GM19372 (cell line): Measurements from ENCODE around the gene PDXK.

Experiments
- ATAC-seq: cut with Tn5 transposase; IDR thresholded peaks from one replicate; pipeline ENCODE4 v1.9.1; 2021; ENCODE audit warnings: mild to moderate bottlenecking, low read depth, moderate library complexity; ENCODE audit not compliant: unreplicated experiment

Gene PDXK

DNA sequence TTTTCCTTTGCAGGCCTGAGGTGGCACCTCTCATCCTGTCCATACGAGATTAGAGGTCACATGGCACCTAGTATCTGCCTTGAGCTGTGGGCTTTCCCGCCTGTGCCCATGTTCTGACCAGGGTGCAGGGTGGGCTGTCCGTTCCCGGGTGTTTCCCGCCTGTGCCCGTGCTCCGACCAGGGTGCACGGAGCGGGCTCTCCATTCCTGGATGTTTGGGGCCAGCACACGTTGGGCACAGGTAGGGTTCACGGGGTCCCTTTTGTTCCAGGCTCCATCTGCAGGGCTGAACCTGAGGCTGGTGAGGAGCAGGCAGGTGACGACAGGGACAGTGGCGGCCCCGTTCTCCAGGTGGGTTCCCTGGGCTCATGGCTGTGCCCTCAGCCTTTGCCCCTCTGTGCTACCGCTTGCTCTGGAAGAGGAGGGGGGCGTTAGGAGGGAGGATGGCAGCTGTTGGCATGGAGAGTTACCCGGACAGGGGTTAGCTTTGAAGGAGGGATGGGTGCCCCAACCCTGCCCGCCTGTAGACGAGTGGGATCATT, 80.4 kb downstream of the PDXK start:
- ATAC-seq, result no peak

DNA sequence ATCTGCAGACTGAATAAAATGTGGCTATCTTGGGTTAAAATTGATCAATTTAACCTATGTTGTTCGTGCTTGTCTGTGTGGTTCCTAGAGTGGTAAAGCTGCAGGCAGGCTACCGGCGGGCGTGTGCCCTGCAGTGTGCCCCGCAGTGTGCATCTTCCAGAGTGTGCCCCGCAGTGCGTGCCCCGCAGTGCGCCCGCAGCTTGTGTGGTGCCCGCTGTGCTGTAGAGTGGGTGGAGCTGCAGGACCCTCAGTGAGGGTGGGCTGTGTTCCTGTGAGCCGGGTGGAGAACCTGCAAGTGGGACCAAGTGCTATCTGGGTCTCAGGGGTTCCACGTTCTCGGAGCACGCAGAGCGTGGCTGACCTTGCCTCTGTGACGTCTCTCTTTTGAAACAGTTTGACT, 81.2 kb downstream of the PDXK start:
- no peak for ATAC-seq

- no peak for ATAC-seq
These were observed 81.6 kb downstream of the PDXK start for GRCh38 chr21:43800566-43800965.

GRCh38 chr21:43801006-43801783, 82.3 kb downstream of the PDXK start:
- ATAC-seq, result no peak

- ATAC-seq, result no peak
These were observed 83.9 kb downstream of the PDXK start for GRCh38 chr21:43802713-43803313.

DNA sequence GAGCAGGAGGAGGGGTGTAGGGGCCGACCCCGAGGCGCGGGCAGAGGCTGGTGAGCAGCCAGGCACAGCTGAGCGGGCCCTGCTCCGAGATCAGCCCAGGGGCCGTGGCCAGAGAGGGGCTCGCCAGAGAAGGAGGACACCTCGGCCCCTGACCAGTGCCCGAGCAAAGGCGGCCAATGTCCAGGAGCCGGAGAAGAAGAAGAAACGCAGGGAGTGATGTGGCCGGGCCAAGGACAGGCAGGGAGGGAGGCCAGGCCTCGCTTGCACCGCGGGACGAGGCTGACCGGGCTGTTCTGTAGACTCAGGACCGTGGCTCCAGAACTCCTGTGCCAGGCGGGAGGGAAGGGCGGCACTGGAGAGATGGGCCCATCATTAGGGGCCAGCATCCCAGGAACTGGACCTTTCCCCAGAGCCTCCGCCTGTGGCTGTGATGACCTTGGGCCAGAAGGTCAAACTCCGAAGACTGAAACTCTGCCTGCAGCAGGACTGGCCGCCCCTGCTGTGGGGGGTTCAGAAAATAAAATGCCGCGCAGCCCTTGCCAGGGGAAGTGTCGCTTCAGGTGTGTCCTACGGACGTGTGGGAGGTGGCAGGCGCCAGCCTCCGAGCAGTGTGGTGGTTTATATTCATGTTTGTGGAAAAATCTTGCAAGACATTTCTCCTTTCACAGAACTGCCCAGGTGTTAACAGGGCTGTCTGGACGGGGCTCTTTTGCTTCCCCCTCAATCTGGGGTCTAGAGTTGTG, 84.8 kb downstream of the PDXK start:
- ATAC-seq, result no peak

DNA sequence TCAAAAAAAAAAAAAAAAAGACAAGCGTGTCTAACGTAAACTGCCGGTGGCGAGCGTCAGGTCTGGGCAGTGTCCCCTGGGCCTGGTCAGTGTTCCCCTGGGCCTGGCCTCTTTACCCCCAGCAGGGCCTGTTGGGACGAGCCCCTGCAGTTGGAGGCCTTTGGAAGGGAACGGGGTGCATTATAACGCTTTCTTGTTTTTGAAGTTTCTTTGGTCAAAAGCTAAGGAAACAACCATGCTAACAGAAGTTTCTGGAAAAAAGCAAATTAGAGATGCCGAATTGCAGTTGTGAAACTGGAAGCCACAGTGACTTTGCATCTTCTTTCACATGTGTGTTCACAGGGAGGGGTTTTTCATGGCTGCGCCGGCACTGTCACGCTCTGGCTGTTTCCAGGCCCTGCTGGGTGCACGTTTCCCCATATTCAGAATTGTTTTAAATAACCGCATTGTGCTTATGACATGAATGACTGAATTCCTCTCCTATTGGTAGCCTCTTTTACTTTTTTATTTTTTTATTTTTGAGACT, 86.4 kb downstream of the PDXK start:
- ATAC-seq, result peak; percentile 90

DNA sequence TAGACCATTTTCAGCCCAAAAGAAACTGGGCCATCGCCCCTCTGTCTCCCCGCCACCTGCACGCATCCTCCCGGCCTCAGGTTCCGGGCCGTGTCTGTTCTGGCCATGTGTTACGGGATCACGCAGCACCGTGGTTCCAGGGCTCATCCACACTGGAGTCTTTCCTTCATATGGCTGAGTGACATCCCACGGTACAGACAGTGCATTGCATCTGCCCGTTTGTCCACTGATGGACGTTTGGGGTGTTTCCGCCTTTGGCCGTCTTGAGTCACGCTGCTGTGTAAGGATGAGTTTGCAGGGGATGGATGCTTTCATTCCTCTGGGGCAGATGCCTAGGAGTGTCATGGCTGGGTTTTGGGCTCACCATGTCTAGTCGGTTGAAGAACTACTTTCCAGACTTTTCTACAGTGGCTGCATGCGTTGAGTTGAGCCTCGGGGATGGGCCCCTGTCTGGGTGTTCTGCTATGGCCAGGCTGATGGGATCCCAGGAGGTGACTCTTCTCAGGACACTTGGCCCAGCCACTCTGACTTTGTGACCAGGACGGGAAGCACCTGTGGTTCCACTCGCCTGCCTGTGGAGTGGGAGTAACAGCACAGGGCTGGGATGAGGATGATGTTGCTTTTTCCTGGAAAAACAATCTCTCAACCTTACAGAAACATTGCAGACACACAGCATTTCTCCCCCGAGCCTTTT, 87.2 kb downstream of the PDXK start:
- ATAC-seq, result no peak

GRCh38 chr21:43808367-43808766, 89.4 kb downstream of the PDXK start:
- no peak for ATAC-seq

- no peak for ATAC-seq
These were observed 89.9 kb downstream of the PDXK start for GRCh38 chr21:43808832-43809251.

DNA sequence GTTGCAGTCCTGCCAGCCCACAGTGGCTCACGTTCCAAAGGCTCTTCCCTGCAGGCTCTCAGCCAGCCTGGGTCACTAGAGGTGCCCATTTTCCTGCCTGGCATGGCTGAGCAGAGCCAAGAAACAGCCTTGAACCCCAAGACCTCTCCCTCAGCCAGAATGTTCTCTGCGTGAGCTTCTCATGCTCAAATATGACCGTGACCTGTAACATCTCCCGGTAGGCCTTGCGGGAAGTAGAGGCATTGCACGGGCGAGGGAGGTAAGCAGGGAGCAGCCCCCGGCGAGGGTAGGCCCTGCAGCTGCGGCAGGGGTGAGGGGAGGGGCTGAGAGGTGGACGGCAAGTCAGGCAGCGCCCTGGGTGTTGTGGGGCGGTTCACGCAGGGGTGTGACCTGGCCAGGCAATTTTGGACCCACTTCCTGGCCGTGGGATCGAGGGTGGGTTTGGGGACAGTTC, 90.4 kb downstream of the PDXK start:
- ATAC-seq, result no peak

- no peak for ATAC-seq
These were observed 91.0 kb downstream of the PDXK start for GRCh38 chr21:43809853-43810504.

DNA sequence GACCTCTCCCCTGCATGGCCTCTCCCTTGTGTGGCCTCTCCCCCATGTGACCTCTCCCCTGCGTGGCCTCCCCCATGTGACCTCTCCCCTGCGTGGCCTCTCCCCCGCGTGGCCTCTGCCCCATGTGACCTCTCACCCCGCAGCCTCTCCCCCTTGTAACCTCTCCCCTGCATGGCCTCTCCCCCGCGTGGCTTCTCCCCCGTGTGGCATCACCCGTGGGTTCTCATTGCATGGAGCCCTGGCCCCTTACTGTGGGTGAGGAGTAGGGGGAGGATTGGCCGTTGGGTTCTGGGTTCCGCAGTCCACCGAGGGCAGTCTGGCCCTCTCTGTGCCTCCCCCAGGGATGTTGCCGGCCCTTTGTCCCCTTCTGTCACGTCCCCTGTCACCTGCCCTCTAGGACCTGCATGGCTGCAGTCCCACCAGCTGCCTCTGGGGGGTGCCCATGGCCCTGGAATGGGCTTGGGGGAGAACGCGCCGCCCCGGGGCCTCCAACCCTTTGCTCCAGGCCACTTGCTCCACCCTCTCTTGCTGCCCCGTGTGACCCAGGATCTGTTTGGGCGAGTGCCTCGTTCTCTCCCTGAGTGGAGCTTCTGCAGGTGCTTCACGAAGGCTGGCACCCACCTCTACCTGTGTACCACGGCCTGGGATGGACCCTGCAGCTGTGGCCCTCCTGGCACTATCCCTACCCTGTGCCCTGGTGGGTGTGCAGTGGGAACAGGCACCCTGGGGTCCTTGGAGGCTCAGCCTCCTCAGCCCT, 91.8 kb downstream of the PDXK start:
- ATAC-seq, result no peak

GRCh38 chr21:43811262-43812105, 92.6 kb downstream of the PDXK start:
- no peak for ATAC-seq
